Measurements from ENCODE around the gene GJC1.

Gene GJC1

DNA sequence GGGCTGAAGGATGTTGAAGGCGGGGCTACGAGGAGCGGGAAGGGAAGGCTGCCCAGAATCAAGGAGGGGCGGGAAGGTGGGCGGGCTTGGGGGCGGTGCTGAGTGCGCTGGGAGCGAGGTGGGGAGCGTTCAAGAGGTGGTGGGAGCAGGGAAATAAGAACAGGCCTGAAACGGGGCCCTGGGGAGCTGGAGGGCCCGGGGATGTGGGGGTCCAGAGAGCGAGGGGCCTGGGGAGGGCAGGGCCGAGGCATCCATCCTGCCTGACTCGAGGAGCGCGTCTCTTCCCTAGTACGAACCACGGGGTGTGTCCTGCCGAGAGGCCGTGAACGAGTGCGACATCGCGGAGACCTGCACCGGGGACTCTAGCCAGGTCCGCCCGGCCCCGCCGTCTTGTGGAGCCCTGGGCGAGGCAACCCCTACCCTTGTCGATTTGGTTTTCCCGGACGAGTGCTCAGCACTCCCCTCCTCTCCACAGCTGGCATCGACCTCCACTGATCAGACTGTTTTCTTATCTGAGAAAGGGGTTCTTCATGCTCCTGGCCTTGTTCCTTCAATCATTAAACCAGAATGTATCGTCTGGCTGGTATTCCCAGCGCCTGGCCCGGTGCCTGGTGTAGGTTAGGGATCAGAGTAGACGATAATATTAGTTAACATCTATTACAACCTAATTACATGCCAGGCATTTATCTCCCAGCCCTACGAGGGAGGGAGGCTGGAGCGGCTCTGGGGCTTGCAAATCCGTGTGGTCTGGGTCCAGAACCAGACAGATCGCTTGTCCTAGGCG lies 54.1 kb downstream of the GJC1 start:
- no peak for DNase-seq

GRCh38 chr17:44775136-44775837 lies 54.8 kb downstream of the GJC1 start:
- peak; percentile 93 for DNase-seq

DNA sequence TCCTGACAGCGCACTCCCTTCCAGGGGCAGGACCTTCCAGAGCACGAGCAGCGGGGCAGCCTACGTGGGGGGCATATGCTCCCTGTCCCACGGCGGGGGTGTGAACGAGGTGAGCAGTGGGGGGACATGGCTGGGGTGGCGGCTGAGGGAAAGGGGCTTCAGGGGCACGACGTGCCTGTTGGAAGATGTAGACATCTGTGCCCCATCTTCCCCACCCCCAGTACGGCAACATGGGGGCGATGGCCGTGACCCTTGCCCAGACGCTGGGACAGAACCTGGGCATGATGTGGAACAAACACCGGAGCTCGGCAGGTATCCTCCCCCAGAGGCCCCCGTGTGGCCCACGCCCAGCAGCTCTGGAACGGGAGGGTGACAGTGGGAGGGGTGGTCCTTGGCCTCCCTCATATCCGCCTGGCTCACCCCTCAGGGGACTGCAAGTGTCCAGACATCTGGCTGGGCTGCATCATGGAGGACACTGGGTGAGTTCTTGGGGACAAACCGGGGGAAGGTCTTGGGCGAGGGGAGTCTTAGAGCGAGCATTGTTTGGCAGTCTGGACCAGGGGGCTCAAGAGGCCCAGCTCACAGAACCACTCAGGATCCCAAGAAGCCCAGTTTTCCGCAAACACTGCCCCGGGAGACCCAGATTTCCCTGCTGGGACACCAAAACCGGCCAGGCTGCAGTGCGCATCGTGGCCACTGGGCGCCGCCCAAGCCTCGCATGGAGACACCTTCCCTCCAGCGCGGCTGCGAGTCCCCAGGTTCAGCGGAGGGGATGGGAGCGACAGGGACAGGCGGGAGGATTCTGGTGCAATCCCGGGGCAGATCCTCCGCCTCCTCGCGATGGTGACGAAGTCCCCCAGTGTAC lies 55.6 kb downstream of the GJC1 start:
- DNase-seq: peak; percentile 17

GRCh38 chr17:44773140-44773539 lies 56.9 kb downstream of the GJC1 start:
- DNase-seq: no peak

DNA sequence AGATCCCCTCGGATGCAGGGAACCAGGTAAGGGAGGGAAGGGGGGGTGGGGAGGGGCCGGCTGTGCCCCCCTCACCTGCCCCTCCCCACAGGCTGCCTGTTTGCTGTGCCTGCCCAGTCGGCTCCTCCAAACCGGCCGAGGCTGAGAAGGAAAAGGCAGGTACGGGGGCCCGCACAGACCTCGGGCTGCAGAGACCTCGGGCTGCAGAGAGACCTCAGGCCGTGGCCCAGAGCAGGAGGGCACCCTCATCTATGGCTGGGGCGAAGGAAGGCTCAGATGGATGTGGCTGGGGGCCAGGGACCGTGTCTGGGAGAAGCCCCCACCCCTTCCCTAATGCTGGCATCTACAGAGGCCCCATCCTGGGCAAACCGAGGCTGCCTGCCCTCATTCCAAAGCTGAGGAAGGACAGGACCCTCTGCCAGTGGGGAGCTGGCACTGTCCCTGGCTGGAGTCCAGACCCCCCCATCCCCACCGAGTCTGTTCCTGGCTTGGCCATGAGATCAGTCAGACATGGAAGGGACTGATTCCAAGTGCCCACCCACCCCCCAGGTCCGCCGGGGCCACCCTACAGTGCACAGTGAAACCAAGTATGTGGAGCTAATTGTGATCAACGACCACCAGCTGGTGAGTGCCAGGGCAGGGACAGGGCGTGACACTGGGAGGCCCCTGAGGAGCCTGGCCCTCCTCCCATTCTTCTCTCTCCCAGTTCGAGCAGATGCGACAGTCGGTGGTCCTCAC lies 57.6 kb downstream of the GJC1 start:
- no peak for DNase-seq

DNA sequence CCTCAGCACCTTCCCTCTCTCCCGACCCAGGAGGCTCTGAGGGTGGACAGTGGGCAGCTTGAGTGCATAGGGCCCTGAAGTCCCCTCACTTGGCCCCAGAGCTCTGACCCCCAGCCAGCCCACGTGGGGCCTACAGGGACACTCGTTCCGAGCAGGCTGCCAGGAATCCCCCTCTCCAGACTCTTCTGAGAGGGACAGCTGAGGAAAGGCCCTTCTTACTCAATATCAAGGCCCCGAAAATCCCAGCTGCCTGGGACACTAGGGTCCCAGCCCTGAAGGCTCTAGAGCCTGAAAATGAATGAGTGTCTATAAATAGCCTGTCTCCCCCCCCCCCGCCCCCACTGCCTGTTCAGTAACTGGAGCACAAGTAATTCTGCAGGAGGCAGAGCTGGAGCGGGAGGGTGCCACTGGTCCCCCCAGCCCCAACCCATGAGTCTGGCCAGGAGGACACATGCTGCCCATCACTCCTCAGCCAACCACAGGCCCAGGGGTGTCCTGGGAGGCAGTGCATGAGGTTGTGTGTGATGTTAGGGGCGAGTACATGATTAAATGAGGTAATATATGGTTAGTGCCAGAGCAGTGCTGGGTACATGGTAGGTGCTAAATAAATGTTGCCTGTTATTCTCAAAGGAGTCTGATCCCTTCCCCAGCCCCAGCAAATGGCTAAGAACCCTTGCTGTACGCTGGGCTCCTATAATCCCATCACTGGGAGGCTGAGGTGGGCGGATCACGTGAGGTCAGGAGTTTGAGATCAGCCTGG lies 59.7 kb downstream of the GJC1 start:
- no peak for DNase-seq

DNA sequence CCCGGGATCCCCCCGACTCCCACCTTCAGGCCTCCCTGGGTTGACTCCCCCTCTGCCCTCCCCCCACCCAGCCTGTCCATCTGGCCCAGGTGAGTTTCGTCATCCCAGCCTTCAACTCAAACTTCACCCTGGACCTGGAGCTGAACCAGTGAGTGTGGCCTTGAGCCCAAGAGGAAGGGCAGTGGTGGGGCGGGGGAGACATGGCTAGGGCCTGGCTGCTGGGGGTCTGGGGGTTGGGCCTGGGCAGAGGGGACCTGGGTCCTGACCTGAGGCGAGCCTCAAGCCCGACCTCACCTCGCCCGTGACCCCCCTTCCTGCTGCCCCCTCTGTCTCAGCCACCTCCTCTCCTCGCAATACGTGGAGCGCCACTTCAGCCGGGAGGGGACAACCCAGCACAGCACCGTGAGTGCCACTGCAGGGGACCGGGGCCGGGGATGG lies 60.4 kb downstream of the GJC1 start:
- no peak for DNase-seq

- no peak for DNase-seq
Observed at GRCh38 chr17:44769230-44769629, 60.9 kb downstream of the GJC1 start.

DNA sequence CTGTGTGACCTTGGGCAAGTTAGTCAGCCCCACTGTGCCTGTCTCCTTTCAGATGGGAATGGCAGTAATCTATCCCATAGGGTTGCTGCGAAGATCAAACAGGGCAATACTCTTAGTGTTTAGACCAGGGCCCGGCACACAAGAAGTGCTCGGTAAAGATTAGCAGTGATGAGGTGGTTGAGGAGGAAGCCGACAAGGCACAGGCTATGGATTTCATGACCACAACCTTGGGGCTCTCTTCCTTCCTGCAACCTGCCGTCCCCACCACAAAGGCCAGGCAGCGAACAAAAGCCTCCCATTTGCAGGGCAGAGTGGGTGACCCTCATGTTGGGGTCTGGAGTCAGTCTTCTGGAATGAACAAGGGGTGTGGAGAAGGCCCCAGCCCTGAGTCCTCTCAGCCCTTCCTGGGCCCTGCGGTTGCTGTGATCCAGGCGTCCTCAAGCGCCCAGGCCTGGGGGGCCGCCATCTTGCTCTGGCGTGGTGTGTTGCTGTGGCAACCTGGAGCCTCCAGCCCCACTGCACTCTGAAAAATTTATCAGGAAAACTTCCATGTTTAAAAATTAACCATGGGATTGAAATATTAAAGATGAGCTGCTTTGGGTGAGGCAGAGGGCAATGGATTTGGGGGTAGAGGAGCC lies 61.5 kb downstream of the GJC1 start:
- no peak for DNase-seq

DNA sequence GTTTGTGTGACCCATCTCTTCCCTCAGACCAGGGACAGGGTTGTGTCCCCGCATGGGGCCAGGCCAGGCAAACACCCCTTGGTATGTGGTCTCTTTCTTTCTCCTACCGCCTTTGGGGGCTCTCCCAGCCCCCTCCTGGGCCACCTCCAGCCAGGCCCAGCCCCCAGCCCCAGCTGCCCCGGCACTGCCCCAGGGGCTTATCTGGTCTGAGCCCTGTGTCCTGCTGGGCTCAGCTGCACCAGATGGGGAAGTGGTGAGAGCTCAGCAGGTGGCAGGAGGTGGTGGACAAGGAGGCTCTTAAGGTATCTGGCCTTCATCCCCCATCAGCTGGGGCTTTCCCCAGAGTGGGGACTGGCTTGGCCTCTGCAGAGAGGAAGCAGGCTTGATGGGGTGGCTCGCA lies 62.6 kb downstream of the GJC1 start:
- DNase-seq: no peak

- DNase-seq: no peak
Observed at GRCh38 chr17:44766409-44767038, 63.6 kb downstream of the GJC1 start.

DNA sequence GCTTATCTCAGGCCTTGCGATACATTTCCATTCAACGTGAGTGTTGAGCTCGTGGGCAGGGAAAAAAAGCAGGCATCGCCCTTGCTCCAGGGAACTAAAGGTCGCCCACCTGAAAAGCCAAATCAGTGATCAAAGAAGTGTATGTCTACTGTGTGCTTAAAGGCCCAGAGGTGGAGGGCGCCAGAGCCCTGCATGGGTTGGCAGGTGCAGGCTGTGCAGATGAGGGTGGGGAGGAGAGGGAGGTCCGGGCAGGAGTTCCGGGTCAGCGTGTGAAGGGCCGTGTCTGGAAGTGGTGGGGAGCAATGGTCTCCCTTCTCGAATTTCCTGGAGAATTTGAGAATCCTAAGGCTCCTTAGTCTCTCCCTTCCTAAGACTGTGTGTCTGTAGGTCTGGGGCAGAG lies 64.1 kb downstream of the GJC1 start:
- DNase-seq: no peak

DNA sequence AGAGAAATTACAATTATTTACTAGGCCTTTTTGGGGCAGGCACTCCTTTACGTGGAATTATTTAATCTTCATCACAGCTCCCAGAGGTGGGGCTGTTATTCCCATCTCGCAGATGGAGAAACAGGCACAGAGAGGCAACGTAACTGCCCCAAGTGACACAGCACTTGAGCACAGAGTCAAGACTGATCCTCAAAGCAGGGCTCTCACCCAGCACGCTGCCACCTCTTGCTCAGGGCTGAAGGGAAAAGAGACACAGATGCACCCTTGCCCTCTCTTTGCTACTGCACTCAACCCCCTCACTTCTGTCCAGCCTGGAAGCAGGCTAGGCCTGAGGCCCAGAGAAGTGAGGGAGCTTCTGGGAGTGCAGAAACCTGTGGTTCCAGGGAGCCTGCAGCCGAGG lies 66.9 kb downstream of the GJC1 start:
- DNase-seq: no peak

GRCh38 chr17:44761932-44762810 lies 67.9 kb downstream of the GJC1 start:
- no peak for DNase-seq

- no peak for DNase-seq
Observed at GRCh38 chr17:44760474-44761308, 69.4 kb downstream of the GJC1 start.

- DNase-seq: no peak
Observed at GRCh38 chr17:44759916-44760243, 70.2 kb downstream of the GJC1 start.

DNA sequence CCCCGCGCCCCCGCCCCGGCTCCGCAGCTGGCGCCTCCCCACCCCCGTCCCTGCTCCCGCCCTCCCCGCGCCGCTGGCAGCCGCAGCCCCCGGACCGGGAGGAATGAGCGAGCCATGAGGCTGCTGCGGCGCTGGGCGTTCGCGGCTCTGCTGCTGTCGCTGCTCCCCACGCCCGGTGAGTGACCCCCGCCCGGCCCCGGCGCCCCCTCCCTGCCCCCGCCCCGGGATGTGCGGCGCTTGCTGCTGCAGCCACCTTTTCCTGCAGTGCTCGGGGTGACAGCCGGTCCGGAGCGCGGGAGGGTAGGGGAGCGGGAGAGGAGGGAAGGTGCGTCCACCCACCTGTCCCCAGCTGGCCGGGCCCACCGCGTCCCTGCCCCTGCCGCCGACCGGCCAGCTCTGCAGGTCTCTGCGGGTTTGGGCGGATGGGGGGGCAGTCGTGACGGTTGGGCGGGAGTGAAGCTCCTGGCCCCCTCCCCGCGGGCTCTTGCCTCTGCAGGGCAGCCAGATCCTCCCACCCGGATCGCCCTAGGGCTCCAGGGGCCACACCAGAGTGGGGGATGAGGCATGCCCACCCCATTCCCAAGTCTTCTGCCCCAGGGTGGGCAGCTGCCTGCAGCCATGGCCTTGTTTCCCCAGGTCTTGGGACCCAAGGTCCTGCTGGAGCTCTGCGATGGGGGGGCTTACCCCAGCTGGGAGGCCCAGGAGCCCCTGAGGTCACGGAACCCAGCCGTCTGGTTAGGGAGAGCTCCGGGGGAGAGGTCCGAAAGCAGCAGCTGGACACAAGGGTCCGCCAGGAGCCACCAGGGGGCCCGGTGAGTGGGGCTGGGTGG lies 70.8 kb downstream of the GJC1 start:
- no peak for DNase-seq

GRCh38 chr17:44758414-44759085 lies 71.5 kb downstream of the GJC1 start, which contains the start of gene ADAM11:
Gene ADAM11, plus strand, starts transcription at chr17:44758988. Its CDS starts 212 bp downstream, at chr17:44759200.
- DNase-seq: no peak

Measured in NCI-H187 treated with DMSO at 0.1 percent for 48 hours (cell line).